Measurements from ENCODE around the gene TFF3.

TFF3 gene

DNA sequence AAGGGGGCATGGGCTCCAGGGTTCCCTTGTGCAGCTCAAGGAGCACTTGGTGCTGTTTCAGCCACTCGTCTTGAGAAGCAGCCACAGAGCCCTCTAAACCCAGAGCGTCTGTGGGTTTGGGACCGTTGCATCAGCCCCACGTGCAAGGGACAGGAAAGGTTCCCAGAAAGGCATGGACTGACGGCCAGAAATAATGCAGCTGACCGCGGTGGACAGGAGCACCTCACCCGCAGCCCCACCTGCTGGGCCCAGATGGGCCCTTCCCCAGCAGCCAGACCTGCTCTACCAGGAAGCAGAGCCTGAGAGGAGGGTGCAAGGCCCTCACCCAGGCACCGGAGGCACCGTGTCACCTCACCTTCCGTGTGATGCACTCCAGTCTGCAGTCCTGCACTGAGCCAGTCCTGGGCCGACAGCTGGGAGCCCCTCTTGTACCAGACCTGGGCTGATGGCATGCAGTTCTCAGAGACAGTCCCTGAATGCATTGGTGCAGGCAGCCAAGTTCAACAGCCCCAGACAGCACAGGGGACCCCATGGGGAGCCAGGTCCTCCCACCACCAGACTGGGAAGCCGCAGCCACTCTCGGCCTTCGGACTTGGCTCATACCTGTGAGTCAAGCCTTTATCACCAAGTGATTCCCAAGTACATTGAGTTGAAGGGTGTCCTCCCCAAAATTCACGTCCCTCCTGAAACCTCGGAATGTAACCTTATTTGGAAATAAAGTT is 4.8 kb upstream of the TFF3 start:
- no peak for DNase-seq

DNA sequence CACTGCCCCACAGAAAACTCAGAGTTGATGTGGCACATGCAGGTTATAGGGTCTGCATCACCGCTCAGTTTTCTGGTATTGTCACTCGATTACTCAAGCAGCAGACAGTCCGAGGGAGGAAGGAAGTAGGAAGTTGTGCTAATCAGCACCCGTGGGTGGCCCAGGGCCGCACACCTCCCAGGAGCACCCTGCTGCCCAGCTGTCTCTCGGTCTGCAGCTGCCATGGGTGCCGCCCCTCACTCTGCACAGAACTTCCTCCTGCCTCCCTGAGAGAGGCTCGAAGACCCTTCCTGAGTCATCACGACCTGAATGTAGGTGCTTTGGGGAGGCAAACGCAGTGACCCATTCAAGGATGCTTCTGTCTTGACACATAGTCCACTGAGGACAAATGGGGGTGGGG is 4.2 kb upstream of the TFF3 start:
- no peak for DNase-seq

GRCh38 chr21:42317826-42318746 is 2.9 kb upstream of the TFF3 start:
- DNase-seq, result no peak

GRCh38 chr21:42317341-42317741 is 2.1 kb upstream of the TFF3 start:
- no peak for DNase-seq

DNA sequence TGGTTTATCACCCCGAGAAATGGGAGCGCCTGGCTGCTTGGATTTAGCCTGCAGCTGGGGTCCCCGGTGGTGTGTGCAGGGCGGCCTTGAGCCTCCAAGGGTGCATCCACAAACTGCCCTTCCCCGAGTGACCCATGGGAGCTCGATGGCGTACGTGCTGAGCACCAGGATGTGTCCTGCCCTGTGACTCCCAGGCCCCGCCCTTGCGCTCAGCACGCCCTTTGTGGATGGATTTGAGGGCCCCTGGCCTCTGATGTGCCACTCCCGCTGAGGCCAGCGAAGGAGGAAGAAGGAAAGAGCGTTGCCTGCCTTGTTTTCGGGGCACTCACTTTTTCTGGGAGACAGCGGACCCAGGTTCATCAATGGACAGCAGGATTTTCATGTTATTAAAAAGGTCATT is 1.7 kb upstream of the TFF3 start:
- no peak for DNase-seq

- DNase-seq, result no peak
Observed at GRCh38 chr21:42314616-42315295, 453 bp downstream of the TFF3 start.

DNA sequence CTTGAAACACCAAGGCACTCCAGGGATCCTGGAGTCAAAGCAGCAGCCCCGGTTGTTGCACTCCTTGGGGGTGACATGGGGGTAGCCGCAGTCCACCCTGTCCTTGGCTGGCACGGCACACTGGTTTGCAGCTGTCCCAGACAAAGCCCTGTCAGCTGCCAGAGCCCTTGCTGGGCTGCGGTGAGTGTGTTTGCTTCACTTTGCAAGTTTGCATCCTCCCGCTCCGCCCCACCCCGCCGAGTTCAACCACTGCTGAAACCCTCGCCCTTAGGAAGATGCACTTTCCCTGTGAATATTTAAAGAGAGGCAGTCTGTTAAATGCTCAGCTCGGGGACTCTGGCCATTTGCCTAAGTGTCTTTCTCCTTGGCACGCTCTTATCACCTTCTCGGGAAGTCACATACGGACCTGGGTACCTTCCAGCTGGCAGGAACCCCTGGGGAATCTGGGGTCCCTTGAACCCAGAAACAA is 1.7 kb downstream of the TFF3 start:
- no peak for DNase-seq

DNA sequence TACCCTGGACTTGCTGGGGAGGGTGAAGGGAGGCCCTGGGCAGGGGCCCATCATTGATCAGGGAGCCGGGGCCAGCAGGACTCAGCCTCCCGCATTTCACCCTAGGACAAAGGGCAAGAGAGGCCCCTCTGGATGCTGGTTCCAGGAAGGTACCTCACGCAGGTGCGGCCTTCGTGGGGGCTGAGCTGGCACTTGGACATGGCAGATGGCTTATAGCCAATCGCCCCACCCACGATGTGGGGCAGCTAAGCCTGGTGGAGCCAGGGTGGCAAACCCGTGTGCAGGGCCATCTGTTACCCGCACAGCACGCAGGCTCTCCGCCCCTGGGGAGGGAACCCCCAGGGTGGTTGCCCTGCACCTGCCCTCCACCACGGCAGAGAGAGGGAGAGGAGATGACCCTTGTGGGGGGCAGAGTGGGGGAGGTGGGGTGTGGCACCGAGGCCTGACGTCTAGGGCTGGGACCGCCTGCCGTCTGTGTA is 2.5 kb downstream of the TFF3 start:
- DNase-seq, result no peak

- DNase-seq, result no peak
Observed at GRCh38 chr21:42311816-42312625, 3.2 kb downstream of the TFF3 start.

GRCh38 chr21:42311160-42311559 is 4.0 kb downstream of the TFF3 start:
- no peak for DNase-seq

- no peak for DNase-seq
Observed at GRCh38 chr21:42310411-42311001, 4.7 kb downstream of the TFF3 start.

DNA sequence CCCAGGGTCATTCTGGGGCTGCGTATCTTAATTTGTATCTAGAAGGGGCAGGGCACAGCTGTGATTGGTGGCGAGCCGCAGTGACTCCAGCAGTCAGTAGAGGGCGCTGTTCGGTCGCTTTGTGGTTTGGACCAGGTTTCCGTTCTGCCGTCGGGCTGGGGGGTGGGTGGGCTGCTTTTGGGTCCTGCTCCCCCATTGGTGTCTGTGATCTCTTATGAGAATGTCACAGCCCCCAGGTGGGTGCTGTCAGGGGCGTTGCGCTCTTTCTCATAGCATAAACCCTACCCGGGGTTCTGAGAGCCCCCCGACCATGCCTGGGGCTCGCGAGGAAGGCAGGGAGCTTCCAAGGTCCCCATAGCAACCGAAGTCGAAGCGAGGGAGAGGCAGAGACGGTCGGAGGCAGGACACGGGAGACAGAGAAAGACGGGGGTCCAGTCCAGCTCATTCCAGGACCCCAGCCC is 5.4 kb downstream of the TFF3 start:
- no peak for DNase-seq

DNA sequence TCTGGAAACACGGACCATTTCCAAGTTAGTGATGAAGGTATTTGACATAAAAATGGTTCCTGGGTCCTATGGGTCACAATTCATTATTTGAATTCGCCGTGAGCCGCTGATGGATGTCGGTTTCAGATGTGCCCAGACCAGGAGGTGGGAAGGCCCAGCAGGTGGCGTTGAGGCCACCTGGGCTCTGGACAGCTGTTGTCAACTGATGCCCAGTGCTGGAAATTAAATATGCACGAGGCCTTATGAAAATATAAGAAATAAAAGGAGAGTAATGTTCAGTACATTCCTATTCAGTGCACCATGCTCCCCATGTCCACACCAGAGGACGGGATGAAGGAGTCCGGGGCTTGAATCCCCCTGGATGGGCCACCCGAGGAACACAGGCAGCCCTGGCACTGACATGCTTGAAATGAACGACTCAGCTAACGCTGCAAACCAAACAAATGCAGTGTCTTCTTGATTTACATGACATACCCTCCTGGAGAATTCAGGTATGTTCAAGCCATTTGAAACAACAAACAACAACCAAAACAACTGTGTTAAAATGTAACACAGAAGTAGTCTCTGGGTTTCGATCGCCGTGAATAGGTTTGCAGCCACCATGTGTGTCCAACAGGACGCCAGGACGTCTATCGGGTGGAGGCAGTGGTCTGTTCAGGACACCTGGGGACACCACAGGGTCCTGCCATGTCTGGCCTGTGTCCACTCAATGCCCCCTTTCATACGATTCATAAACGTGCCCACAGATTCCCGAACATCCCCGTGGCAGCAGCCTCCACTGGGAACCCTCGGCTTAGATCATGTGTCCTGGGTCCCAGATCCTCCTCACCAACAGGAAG is 6.1 kb downstream of the TFF3 start:
- DNase-seq, result no peak

DNA sequence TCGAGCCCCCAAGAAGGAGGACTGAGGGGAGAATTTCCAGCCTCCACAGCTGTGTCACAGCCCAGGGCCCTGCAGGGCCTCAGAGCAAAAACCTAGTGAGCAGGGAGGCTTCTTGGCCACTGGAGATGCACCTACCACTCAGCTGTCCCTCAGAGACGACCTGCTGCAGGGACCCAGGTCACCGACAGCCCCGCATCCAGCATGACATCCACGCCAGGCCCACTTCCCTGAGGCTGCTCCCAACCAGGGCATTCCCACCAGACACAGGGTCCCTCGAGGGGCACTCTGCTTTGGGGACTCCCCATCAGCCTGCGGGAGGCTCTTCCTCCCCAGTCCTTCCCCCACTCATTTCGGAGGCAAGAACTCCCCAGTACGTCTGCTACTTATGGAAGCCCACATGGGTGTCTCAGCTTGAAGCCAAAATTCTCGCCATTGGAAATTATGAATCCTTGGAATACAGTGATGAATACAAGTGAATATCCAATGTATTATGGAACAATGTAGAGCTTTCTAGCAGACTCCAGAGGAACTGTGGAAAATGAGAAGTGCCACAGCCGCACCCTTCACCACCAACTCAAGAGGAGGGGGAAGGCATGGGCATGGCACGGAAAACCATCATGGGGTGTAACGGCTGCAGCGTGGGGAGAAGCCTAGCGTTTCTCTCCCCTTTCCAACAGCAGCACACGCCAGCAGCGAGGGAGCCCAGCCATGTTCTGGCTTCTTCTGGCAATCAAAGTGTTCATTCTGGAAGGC is 6.9 kb downstream of the TFF3 start:
- DNase-seq, result no peak

GRCh38 chr21:42307106-42307505 is 8.1 kb downstream of the TFF3 start:
- DNase-seq, result no peak

DNA sequence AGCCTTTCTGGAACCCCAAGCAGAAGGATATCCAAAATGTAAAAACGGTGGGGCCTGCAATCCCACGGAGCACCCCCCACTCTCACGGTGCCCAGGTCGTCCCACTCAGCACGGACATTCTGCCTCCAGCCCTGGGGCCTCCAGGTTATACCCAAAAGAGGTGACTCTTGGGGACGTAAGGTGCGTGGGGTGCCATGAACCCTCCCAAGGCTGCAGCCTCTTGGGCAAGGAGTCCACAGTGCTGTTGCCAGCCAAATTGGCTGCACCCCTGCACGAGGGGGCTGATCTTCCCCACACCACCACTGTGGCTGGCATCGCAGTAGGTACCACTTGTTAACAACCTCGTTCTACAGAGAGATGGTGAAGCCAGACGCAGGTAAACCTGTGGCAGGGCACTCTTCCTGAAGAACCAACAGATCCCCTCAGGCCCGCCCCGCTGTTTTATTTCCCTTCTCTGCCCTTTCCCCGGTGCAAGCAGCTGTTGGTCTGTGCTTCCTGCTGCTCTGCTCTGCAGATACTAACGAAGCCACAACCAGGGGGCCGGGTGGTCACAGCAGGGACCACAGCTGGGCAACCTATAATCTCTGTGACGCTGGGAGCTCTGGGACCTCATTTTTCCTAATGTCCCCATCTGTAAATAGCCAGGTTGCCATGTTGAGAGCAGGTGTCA is 8.7 kb downstream of the TFF3 start:
- no peak for DNase-seq

DNA sequence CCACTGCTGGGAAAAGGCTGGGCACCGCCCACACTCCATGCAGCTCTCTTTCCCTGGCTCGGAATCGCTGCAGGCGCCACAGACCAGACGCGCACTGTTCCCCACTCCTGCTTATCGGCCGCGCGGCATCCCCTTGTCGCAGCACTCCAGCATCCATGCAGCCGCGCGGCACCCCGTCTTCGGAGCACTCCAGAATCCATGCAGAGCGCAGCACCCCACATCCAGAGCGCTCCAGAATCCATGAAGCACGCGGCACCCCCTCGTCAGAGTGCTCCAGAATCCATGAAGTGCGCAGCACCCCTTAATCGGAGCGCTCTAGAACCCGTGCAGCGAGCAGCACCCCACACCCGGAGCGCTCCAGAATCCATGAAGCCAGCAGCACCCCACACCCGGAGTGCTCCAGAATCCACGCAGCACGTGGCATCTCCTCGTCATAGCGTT is 9.5 kb downstream of the TFF3 start:
- DNase-seq, result no peak

DNA sequence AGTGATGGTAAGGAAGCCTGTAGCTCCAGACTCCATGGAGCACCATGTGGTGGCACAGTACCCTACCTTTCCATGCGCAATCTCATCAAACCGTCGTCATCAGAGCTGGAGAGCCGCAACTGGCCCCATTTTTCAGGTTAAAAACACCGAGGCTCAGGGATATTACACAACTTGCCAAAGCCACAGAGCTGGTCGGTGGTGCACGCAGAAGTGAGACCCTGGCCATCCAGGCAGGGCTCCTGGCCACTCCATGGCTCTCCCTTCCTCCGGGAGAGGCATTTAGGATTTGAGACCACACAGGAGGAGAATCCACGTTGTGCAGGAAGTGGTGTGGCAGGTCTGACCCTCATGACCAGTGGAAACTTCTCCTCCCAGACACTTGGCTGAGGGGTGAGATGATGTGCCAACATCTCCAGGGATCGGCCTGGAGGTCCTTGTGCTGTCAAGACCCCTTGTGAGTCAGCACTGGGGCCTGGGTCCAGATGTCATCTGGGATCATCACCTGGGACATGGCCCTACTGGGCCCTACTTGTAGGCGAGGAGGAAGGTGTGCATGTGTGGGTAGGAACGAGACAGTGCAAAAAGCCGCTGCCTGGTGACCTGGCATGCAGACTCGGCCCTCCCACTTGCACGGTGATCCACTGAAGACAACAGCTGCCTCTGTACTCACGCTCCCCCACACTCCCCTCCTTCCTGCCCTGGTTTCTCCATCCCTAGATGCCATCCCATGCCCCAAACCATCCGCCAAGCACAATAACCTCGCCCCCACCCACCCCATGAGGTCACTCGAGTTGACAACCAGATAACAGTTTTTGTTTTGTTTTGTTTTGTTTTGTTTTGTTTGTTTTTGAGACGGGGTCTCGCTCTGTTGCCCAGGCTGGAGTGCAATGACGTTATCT is 10.4 kb downstream of the TFF3 start:
- DNase-seq, result no peak

- no peak for DNase-seq
Observed at GRCh38 chr21:42303443-42303842, 11.8 kb downstream of the TFF3 start.

Data from NCI-H1436 treated with DMSO at 0.1 percent for 48 hours (cell line).